Adipocyte (in vitro differentiated cells): ENCODE results near the gene TCF23.

Source experiments
- DNase-seq: peaks from one replicate; pipeline ENCODE4 v3.0.0-alpha.2; 2015; ENCODE audit warnings: low read depth
- H3K27me3 ChIP-seq: replicated peaks from 2 replicates; pipeline ENCODE4 v1.7.0; 2013; ENCODE audit warnings: mild to moderate bottlenecking, low read length, moderate library complexity; ENCODE audit not compliant: control insufficient read depth, insufficient read depth
- H3K36me3 ChIP-seq: 2 replicates; pipeline ENCODE4 v1.7.0; 2013; ENCODE audit warnings: low read length, mild to moderate bottlenecking, moderate library complexity; ENCODE audit not compliant: control insufficient read depth, insufficient read depth, severe bottlenecking
- H3K4me1 ChIP-seq: 2 replicates; pipeline ENCODE4 v1.7.0; 2013; ENCODE audit warnings: mild to moderate bottlenecking, low read length, moderate library complexity; ENCODE audit not compliant: control insufficient read depth, insufficient read depth
- H3K4me3 ChIP-seq: 2 replicates; pipeline ENCODE4 v1.7.0; 2013; ENCODE audit warnings: mild to moderate bottlenecking, low read length, moderate library complexity
- H3K9ac ChIP-seq: 2 replicates; pipeline ENCODE4 v1.7.0; 2013; ENCODE audit warnings: mild to moderate bottlenecking, low read length, moderate library complexity
- H3K9me3 ChIP-seq: 2 replicates; pipeline ENCODE4 v1.7.0; 2013; ENCODE audit warnings: mild to moderate bottlenecking, low read length, moderate library complexity; ENCODE audit not compliant: control insufficient read depth

The TCF23 gene

GRCh38 chr2:27201675-27202074, 52.9 kb downstream of the TCF23 start:
- no peaks in the 10 kb centered on the region for H3K9me3 ChIP-seq
- H3K36me3 ChIP-seq = peaks cover 66% of the 10 kb centered on the region
- H3K9ac ChIP-seq = no peak overlapping the region
- no peak for DNase-seq
- no peak overlapping the region for H3K4me3 ChIP-seq
- H3K4me1 ChIP-seq = no peaks in the 10 kb centered on the region
- no peaks in the 10 kb centered on the region for H3K27me3 ChIP-seq

DNA sequence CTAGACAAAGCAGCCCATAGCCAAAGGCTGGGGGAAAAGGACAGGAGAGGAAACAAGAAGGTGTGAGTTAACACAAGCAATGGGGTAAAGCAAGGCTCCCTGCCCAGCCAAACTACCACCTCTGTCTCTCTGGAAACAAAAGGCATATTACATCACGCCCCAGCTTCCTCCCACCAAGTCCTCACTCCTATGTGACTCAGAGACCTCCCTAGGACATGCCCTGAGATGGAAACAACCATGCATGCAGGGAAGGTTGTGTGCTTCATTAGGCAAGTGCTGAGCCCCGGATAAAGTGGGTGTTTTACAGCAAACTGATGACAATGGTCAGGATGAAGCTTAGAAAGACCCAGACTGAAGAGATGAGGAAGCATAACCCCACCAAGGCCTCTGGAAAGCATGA, 54.0 kb downstream of the TCF23 start:
- Histone ChIP-seq H3K4me1 (peaks cover 4% of the 10 kb centered on the region), H3K9ac (no peak overlapping the region), H3K9me3 (no peaks in the 10 kb centered on the region), H3K36me3 (peaks cover 78% of the 10 kb centered on the region), H3K27me3 (no peaks in the 10 kb centered on the region), H3K4me3 (no peak overlapping the region)
- no peak for DNase-seq

DNA sequence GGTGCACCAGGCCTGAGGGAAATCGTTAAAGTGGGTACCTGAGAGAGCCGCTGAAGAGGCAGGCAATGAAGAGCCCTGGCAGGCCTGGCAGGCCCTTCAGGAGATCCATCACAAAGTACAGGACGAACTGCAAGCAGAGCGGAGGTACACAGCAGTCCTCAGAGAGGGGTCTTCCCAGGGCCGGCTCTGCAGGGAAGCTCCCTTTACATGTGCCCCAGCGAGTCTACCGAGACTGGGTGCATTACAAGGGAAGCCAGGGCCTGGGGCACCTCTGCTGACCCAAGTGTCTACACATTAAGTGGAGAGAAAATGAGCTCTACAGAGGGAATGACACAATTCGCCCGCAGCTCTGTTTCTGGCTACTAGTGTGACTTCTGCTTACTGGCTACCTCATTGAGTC, 54.9 kb downstream of the TCF23 start:
- peaks cover 87% of the 10 kb centered on the region for H3K36me3 ChIP-seq
- no peak overlapping the region for H3K4me3 ChIP-seq
- no peaks in the 10 kb centered on the region for H3K9me3 ChIP-seq
- peaks cover 11% of the 10 kb centered on the region for H3K4me1 ChIP-seq
- no peak overlapping the region for H3K9ac ChIP-seq
- no peak for DNase-seq
- H3K27me3 ChIP-seq = no peaks in the 10 kb centered on the region

DNA sequence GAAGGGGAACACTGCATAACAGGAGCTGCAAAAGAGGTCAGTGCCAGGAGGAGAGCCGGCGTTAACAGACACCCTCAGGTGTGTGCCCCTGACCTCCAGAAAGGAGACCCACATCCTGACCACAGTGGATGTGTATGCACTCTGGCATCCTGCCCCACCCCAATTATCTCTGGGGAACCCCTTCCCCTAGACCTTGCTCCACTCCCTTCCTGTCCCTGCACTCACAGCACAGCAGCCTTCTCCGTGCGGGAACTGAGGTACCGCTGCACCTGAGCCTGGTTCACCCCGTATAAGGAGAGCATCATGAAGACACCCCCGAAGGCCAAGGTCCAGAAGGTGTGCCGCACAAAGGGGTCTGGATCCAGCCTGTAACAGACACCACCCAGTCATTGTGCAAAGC, 55.8 kb downstream of the TCF23 start:
- no peak for DNase-seq
- Histone ChIP-seq H3K27me3 (no peaks in the 10 kb centered on the region), H3K4me1 (peaks cover 19% of the 10 kb centered on the region), H3K4me3 (no peak overlapping the region), H3K9ac (no peak overlapping the region), H3K9me3 (no peaks in the 10 kb centered on the region), H3K36me3 (peaks cover 92% of the 10 kb centered on the region)

GRCh38 chr2:27205206-27205605, 56.4 kb downstream of the TCF23 start:
- peaks cover 86% of the 10 kb centered on the region for H3K36me3 ChIP-seq
- no peaks in the 10 kb centered on the region for H3K27me3 ChIP-seq
- no peak overlapping the region for H3K9ac ChIP-seq
- peaks cover 26% of the 10 kb centered on the region for H3K4me1 ChIP-seq
- H3K4me3 ChIP-seq = no peak overlapping the region
- H3K9me3 ChIP-seq = no peaks in the 10 kb centered on the region
- DNase-seq = no peak

DNA sequence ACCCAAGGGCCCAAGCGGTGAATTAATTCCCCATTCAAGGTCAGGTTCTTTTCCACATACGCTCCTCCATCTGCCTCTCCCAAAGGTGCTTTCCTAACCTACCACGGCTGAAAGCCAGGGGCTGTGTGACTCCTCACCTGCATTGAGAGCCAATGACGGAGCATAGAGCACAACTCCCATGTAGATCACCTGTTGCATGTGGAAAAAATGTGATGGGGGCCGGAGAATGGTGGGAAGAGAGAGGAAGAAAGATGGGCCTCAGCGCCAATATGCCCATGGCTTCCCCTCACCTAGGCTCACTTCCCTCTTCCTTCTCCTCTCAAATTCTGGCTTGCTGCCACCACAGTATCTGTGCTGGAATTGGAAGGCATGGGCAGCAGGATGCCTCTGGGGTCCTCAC, 57.5 kb downstream of the TCF23 start:
- Histone ChIP-seq H3K9me3 (no peaks in the 10 kb centered on the region), H3K4me3 (no peak overlapping the region), H3K4me1 (peaks cover 32% of the 10 kb centered on the region), H3K36me3 (peaks cover 79% of the 10 kb centered on the region), H3K27me3 (no peaks in the 10 kb centered on the region), H3K9ac (no peak overlapping the region)
- no peak for DNase-seq
